ENCODE results near the gene HSPA12B. TPM values are rescaled to one million over a fixed set of nuclear protein-coding genes. Genes with fewer than 3 reads are reported as not detected.

Gene HSPA12B
- total and polyA plus RNA-seq, 2 of the 8 experiments (the other 6 are each of a cell fraction or from before 2014, with no cell fraction given): 2.2 to 4.3 TPM

GRCh38 chr20:3691306-3691705, 41.2 kb upstream of the HSPA12B start (continued):
- TF ChIP-seq GABPA (IDR thresholded peaks at IDR 0.05; ENCODE audit: borderline replicate concordance, insufficient read depth, low read length) (no peak), KDM1A (IDR thresholded peaks at IDR 0.05; ENCODE audit: borderline replicate concordance, low read length) (no peak), RNF2 (IDR thresholded peaks at IDR 0.05; ENCODE audit: borderline replicate concordance, low read depth, low read length, missing control alignments, poor library complexity, severe bottlenecking) (no peak), CBX8 (IDR thresholded peaks at IDR 0.05; ENCODE audit: borderline replicate concordance, low read depth, low read length) (no peak), HDAC6 (IDR thresholded peaks at IDR 0.05; ENCODE audit: low read depth, low read length) (no peak), CTCF (IDR thresholded peaks at IDR 0.05; ENCODE audit: control extremely low read depth in 1 of 3, insufficient read depth in 1 of 3, low read depth in 1 of 3, low read length in 3 of 3) (no peak), EGR1 (IDR thresholded peaks at IDR 0.05; ENCODE audit: borderline replicate concordance, low read depth, low read length) (no peak)

Measured in H1 (cell line).